ENCODE data around the gene ALDH1A3.

DNA sequence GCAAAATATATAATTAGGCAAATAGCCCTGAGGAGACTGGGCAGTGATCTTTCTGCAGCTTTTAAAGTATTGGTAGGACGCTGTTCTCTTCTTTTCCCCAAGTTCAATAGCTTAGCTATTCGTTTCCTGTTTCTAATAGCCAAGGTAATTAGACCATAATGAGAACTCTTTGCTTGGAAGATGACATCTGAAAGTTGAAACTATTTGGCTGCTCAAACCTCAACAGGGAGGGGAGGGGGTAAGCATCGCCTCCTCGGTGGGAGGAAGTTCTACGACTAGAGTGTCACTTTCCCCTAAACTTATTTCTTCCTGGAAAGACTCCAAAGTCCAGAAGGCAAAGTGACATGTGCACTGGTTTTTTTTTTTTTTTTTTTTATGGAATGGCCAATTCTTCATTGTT is 22.8 kb upstream of the ALDH1A3 start:
- TF ChIP-seq CTCF (IDR thresholded peaks at IDR 0.05) (no peak), POLR2AphosphoS5 (IDR thresholded peaks at IDR 0.05) (no peak)

Measured in stomach (tissue), 4 donors.